Astrocyte of the spinal cord (primary cell): ENCODE data around the gene UHMK1.
"Not testable (repeated sequence)": the region's sequence is repeated elsewhere in the genome, so short reads cannot be mapped to it uniquely, and the experiment has no call there.

Experiments used
- DNase-seq: peaks from one replicate; pipeline ENCODE4 v3.0.0; 2011; ENCODE audit warnings: low read depth, low spot score
- H3K4me3 ChIP-seq: 2 replicates; pipeline ENCODE4 v1.5.1; 2011; ENCODE audit warnings: low read depth, mild to moderate bottlenecking, low read length, moderate library complexity
- CTCF ChIP-seq: IDR thresholded peaks from 2 replicates; pipeline ENCODE4 v1.5.1; 2012; ENCODE audit warnings: low read depth, mild to moderate bottlenecking, low read length, inconsistent platforms
- in situ Hi-C: cut with HindIII; loops from 2 replicates; pipeline ENCODE4 v1.10.0; 2017; ENCODE audit warnings: low sequenced_read_pairs

UHMK1 gene

DNA sequence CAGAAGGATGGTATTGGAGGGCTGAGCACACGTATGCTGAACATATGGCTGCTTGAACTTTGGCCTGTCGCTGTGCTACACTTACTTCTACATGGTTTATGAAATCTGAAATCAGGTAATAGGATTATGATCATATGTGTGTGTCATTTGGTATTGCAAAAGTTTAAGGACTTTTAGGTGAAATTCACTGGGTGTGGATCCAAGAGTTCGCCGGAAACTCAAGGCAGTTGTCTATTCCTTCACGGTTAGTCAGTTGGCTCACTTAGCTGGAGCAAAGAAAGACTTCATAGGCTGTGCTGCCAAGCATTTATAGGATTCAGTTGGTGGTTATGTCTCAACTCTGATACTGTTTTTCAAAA lies 64.8 kb downstream of the UHMK1 start:
- DNase-seq = peak; percentile 62
- peak overlapping the region; percentile 85 for H3K4me3 ChIP-seq
- in situ Hi-C loops = no loop called here
- TF ChIP-seq CTCF = no peak

- DNase-seq = no peak
- in situ Hi-C loops = no loop called here
- H3K4me3 ChIP-seq = no peak overlapping the region
- TF ChIP-seq CTCF = no peak
These were observed 67.2 kb downstream of the UHMK1 start for GRCh38 chr1:162564762-162565218.

DNA sequence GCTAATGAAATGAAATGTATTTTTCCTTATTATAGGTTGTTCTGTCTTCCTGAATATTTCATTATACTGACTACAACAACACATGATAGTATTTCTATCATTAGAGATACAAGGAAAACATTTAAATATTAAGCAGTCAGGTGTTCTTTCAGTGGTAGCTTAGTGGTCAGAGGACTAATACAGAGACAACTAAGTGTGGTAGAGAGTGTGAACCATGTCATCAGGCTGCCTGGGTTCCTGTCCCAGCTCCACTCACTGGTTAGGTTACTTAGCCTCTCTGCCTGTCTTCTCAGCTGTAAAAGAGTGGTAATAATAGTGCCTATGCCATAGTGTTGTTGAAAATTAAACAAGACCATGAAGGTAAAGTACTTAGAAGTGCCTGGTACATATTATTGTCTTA lies 67.8 kb downstream of the UHMK1 start:
- in situ Hi-C loops = no loop called here
- no peak for TF ChIP-seq CTCF
- H3K4me3 ChIP-seq = no peak overlapping the region
- DNase-seq = no peak

DNA sequence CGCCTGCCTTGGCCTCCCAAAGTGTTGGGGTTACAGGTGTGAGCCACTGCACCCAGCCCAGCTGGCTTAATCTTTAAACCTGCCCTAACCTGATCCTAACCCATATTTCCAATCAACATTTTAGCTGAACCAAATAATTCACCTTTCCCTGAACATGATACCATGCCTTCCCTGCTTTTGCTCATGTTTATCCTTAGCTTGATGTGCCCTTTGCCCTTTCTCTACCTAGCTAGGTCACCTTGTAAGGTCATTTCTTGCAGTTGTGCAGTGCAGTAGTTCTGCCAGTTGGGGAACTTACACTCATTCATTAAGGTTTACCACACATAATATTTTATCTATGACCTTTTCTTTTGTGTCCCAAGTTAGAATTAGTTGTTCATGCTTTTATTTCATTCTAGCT lies 69.3 kb downstream of the UHMK1 start:
- in situ Hi-C loops = no loop called here
- H3K4me3 ChIP-seq = no peak overlapping the region
- DNase-seq = no peak
- TF ChIP-seq CTCF = no peak

GRCh38 chr1:162568802-162569201 lies 71.2 kb downstream of the UHMK1 start:
- no peak for DNase-seq
- H3K4me3 ChIP-seq = no peak overlapping the region
- no peak for TF ChIP-seq CTCF
- in situ Hi-C loops = no loop called here

DNA sequence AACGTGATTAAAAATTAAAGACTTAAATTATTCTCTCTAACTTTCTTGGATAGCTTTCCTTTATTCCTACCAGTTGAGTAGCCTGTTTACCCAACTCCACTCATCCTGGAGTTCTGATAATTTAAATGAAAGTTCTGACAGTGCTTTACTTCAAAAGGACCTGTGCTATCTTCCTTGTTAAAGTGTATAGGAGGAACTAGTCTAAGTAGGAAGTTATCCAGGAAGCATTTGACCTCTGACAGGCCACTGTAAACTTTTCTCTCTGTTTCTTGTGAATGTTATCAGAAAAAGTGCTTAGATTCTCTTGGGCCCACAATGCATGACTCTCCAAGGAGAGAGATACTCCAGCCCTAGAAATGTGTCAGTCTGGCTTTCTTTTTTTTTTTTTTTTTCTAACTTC lies 73.1 kb downstream of the UHMK1 start:
- in situ Hi-C loops = no loop called here
- DNase-seq = no peak
- no peak overlapping the region for H3K4me3 ChIP-seq
- TF ChIP-seq CTCF = no peak

DNA sequence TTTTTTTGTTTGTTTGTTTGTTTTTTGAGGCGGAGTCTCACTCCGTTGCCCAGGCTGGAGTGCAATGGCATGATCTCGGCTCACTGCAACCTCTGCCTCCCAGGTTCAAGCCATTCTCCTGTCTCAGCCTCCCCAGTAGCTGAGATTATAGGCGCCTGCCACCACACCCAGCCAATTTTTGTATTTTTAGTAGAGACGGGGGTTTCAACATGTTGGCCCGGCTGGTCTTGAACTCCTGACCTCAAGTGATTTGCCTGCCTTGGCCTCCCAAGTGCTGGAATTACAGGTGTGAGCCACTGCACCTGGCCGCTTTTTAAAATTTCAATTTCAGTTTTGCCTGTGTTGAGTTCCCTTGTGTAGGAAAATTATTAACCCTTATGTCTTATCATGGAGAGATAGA lies 73.5 kb downstream of the UHMK1 start:
- in situ Hi-C loops, H3K4me3 ChIP-seq, DNase-seq: not testable (repeated sequence)
